ENCODE data around the gene ID1. TPM values are rescaled to one million over a fixed set of nuclear protein-coding genes. Genes with fewer than 3 reads are reported as not detected.

Gene ID1
- total and polyA plus RNA-seq, 2 of the 13 experiments (the other 11 are each of a cell fraction or from before 2014, with no cell fraction given): 320 to 419 TPM

GRCh38 chr20:31606804-31607639 is 1.9 kb downstream of the ID1 start:
- H4K20me1 ChIP-seq (ENCODE audit: insufficient read depth, low read length): peaks cover 19% of the 10 kb centered on the region
- H3K9me3 ChIP-seq (ENCODE audit: low read length): no peaks in the 10 kb centered on the region
- 3% methylated on average over 8 of the region's 8 CpGs for WGBS (ENCODE audit: low lambda C conversion rate)
- POLR2A ChIA-PET: interaction anchor here (0.9 to 13.6 kb wide), 16 partner anchors 11 to 132 kb away, joined by 3 to 1427 read pairs (median 16); partner anchors contain the start of genes BCL2L1 and TPX2
- in situ Hi-C loops (cut with HindIII; ENCODE audit: extremely low pct_ligation_motif_present, low pct_unique_long_range_greater_than_20kb) (no loop called here), intact Hi-C loops (cut with micrococcal nuclease; ENCODE audit: unreplicated experiment) (loop anchor here (5.0 kb wide), 1 partner anchor 115 kb away; the partner anchor contains the start of gene BCL2L1)
- ATAC-seq (peak; percentile 18), FAIRE-seq (peak; percentile 81), DNase-seq (ENCODE audit: low spot score) (peak; percentile 99)
- H3K4me1 ChIP-seq (ENCODE audit: insufficient read depth, low read length): peaks cover 68% of the 10 kb centered on the region
- H3K79me2 ChIP-seq (ENCODE audit: insufficient read depth, low read length): peaks cover 44% of the 10 kb centered on the region
- H3K4me2 ChIP-seq (ENCODE audit: low read depth, low read length): peak overlapping the region; percentile 94
- H3K4me3 ChIP-seq (replicated peaks in 1 of 3; ENCODE audit: insufficient read depth in 1 of 3, low read depth in 2 of 3, low read length in 3 of 3): peak overlapping the region; percentile 81 to 99 (median 95)
- H3K36me3 ChIP-seq (replicated peaks in 1 of 2; ENCODE audit: control insufficient read depth in 1 of 2, insufficient read depth in 2 of 2, low read length in 2 of 2): peaks cover 0 to 5% of the 10 kb centered on the region in 2 experiments; a peak in 4 of 5 replicates
- peak overlapping the region; percentile 99 for H3K9ac ChIP-seq (ENCODE audit: insufficient read depth, low read depth, low read length)
- BruUV-seq (replicated peaks): no TSS peak
- no peak overlapping the region for H2AFZ ChIP-seq (ENCODE audit: low read length)
- CTCF ChIA-PET (ENCODE audit: low intra/inter-chr PET ratio, low total read pairs): no interaction called here
- no peaks in the 10 kb centered on the region; a peak in 1 of 5 replicates for H3K27me3 ChIP-seq (ENCODE audit: control insufficient read depth in 1 of 2, insufficient read depth in 2 of 2, low read length in 2 of 2)
- peak overlapping the region; percentile 98 for H3K27ac ChIP-seq (ENCODE audit: extremely low read length, insufficient read depth, low read length)
- TF ChIP-seq, protein P1, sequence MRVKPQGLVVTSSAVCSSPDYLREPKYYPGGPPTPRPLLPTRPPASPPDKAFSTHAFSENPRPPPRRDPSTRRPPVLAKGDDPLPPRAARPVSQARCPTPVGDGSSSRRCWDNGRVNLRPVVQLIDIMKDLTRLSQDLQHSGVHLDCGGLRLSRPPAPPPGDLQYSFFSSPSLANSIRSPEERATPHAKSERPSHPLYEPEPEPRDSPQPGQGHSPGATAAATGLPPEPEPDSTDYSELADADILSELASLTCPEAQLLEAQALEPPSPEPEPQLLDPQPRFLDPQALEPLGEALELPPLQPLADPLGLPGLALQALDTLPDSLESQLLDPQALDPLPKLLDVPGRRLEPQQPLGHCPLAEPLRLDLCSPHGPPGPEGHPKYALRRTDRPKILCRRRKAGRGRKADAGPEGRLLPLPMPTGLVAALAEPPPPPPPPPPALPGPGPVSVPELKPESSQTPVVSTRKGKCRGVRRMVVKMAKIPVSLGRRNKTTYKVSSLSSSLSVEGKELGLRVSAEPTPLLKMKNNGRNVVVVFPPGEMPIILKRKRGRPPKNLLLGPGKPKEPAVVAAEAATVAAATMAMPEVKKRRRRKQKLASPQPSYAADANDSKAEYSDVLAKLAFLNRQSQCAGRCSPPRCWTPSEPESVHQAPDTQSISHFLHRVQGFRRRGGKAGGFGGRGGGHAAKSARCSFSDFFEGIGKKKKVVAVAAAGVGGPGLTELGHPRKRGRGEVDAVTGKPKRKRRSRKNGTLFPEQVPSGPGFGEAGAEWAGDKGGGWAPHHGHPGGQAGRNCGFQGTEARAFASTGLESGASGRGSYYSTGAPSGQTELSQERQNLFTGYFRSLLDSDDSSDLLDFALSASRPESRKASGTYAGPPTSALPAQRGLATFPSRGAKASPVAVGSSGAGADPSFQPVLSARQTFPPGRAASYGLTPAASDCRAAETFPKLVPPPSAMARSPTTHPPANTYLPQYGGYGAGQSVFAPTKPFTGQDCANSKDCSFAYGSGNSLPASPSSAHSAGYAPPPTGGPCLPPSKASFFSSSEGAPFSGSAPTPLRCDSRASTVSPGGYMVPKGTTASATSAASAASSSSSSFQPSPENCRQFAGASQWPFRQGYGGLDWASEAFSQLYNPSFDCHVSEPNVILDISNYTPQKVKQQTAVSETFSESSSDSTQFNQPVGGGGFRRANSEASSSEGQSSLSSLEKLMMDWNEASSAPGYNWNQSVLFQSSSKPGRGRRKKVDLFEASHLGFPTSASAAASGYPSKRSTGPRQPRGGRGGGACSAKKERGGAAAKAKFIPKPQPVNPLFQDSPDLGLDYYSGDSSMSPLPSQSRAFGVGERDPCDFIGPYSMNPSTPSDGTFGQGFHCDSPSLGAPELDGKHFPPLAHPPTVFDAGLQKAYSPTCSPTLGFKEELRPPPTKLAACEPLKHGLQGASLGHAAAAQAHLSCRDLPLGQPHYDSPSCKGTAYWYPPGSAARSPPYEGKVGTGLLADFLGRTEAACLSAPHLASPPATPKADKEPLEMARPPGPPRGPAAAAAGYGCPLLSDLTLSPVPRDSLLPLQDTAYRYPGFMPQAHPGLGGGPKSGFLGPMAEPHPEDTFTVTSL (CRISPR knock-in tag; IDR thresholded peaks at IDR 0.05; ENCODE audit: borderline replicate concordance): peak; percentile 66; the same call in 1 of the 2 replicates
- TF ChIP-seq ZNF629 (CRISPR knock-in tag; conservative IDR thresholded peaks at IDR 0.05) (peak; percentile 46; the same call in 1 of the 2 replicates), SNAPC2 (CRISPR knock-in tag; IDR thresholded peaks at IDR 0.05) (peak; percentile 65), REXO4 (CRISPR knock-in tag; IDR thresholded peaks at IDR 0.05; ENCODE audit: borderline replicate concordance) (peak; percentile 64; the same call in 1 of the 2 replicates), MIXL1 (CRISPR knock-in tag; IDR thresholded peaks at IDR 0.05) (peak; percentile 73; the same call in 1 of the 2 replicates), ZNF619 (CRISPR knock-in tag; IDR thresholded peaks at IDR 0.05) (0 out of 2 replicates have a peak, but pooled peaks have one; percentile 6), SMAD9 (CRISPR knock-in tag; IDR thresholded peaks at IDR 0.05) (no peak), ZNF230 (CRISPR knock-in tag; IDR thresholded peaks at IDR 0.05) (no peak; the same call in 1 of the 2 replicates), JUNB (CRISPR knock-in tag; IDR thresholded peaks at IDR 0.05; ENCODE audit: borderline replicate concordance) (no peak), SOX6 (IDR thresholded peaks at IDR 0.05) (no peak), SOX6 (CRISPR knock-in tag; IDR thresholded peaks at IDR 0.05) (peak; percentile 70), NFE2L1 (CRISPR knock-in tag; IDR thresholded peaks at IDR 0.05; ENCODE audit: borderline replicate concordance) (no peak), HNRNPLL (IDR thresholded peaks at IDR 0.05; ENCODE audit: low read depth, low read length, poor library complexity, severe bottlenecking) (peak; percentile 73), ZNF788 (CRISPR knock-in tag; IDR thresholded peaks at IDR 0.05; ENCODE audit: borderline replicate concordance) (peak; percentile 93), PAF1 (CRISPR knock-in tag; IDR thresholded peaks at IDR 0.05) (peak; percentile 94), MIER3 (CRISPR knock-in tag; IDR thresholded peaks at IDR 0.05; ENCODE audit: borderline replicate concordance) (0 out of 2 replicates have a peak, but pooled peaks have one; percentile 8), ZNF207 (IDR thresholded peaks at IDR 0.05; ENCODE audit: borderline replicate concordance) (no peak)

Data from HepG2 (cell line).